Glomerular visceral epithelial cell (primary cell): ENCODE results near the gene RGS14.
"Not testable (repeated sequence)": the region's sequence is repeated elsewhere in the genome, so short reads cannot be mapped to it uniquely, and the experiment has no call there.

Experiments
- DNase-seq: peaks from one replicate; pipeline ENCODE4 v3.0.0-alpha.2; 2016; ENCODE audit errors: extremely low spot score

Gene RGS14

GRCh38 chr5:177346820-177347219 lies 10.9 kb upstream of the RGS14 start:
- no peak for DNase-seq

- no peak for DNase-seq
These were observed 10.0 kb upstream of the RGS14 start for GRCh38 chr5:177347699-177348098.

GRCh38 chr5:177349362-177349647 lies 8.4 kb upstream of the RGS14 start:
- no peak for DNase-seq

- DNase-seq: no peak
These were observed 8.0 kb upstream of the RGS14 start for GRCh38 chr5:177349762-177350161.

- DNase-seq: no peak
These were observed 6.8 kb upstream of the RGS14 start for GRCh38 chr5:177350776-177351391.

GRCh38 chr5:177351392-177352329 lies 6.1 kb upstream of the RGS14 start, which contains the start of gene LMAN2:
Gene LMAN2 (minus strand): TSS chr5:177351668. CDS start chr5:177351647, 21 bp downstream.
- peak; percentile 94 for DNase-seq

- no peak for DNase-seq
These were observed 4.6 kb upstream of the RGS14 start for GRCh38 chr5:177353093-177353492.

- DNase-seq: no peak
These were observed 3.5 kb upstream of the RGS14 start for GRCh38 chr5:177354256-177354655.

GRCh38 chr5:177354711-177355110 lies 3.0 kb upstream of the RGS14 start:
- DNase-seq: no peak

GRCh38 chr5:177355162-177355867 lies 2.4 kb upstream of the RGS14 start:
- no peak for DNase-seq

- no peak for DNase-seq
These were observed 1.9 kb upstream of the RGS14 start for GRCh38 chr5:177355868-177356168.

GRCh38 chr5:177356746-177357145 lies 978 bp upstream of the RGS14 start:
- no peak for DNase-seq

- no peak for DNase-seq
These were observed 622 bp upstream of the RGS14 start for GRCh38 chr5:177357146-177357458.

- no peak for DNase-seq
These were observed 671 bp downstream of the RGS14 start for GRCh38 chr5:177358370-177358819.

- no peak for DNase-seq
These were observed 1.7 kb downstream of the RGS14 start for GRCh38 chr5:177359451-177359851.

- DNase-seq: no peak
These were observed 2.1 kb downstream of the RGS14 start for GRCh38 chr5:177359860-177360259.

GRCh38 chr5:177360740-177361139 lies 3.0 kb downstream of the RGS14 start:
- not testable (repeated sequence) for DNase-seq

GRCh38 chr5:177361418-177362291 lies 3.9 kb downstream of the RGS14 start:
- DNase-seq: no peak

- no peak for DNase-seq
These were observed 4.5 kb downstream of the RGS14 start for GRCh38 chr5:177362292-177362609.

GRCh38 chr5:177362610-177363507 lies 5.1 kb downstream of the RGS14 start:
- DNase-seq: peak; percentile 41

GRCh38 chr5:177363565-177363964 lies 5.8 kb downstream of the RGS14 start:
- DNase-seq: no peak
